Right cardiac atrium (tissue), 5 donors: ENCODE data around the gene IFNG. TPM values are rescaled to one million over a fixed set of nuclear protein-coding genes. Genes with fewer than 3 reads are reported as not detected.
"Not testable (repeated sequence)": the region's sequence is repeated elsewhere in the genome, so short reads cannot be mapped to it uniquely, and the experiment has no call there.

Experiments used
- ATAC-seq, 2 donors: fragments of 200-7000 bp; cut with Tn5 transposase; one replicate each; pipeline versions ENCODE4 v1.8.0 to v1.9.1; 2020; ENCODE audit warnings: moderate library complexity in 2 of 2, mild to moderate bottlenecking in 1 of 2
- DNase-seq, 3 donors: peaks; one replicate each; pipeline ENCODE4 v3.0.0-alpha.2; 2020
- H3K27ac ChIP-seq: one replicate; pipeline ENCODE4 v1.5.1; 2013; ENCODE audit warnings: mild to moderate bottlenecking, low read length, control low read depth, moderate library complexity
- H3K27me3 ChIP-seq: one replicate; pipeline ENCODE4 v1.6.1; 2013; ENCODE audit not compliant: control insufficient read depth, insufficient read depth
- H3K4me1 ChIP-seq: one replicate; pipeline ENCODE4 v1.6.1; 2013; ENCODE audit warnings: low read length; ENCODE audit not compliant: control insufficient read depth, insufficient read depth
- H3K4me3 ChIP-seq: one replicate; pipeline ENCODE4 v1.5.1; 2013; ENCODE audit warnings: low read length, control low read depth
- H3K9me3 ChIP-seq: one replicate; pipeline ENCODE4 v1.6.1; 2013; ENCODE audit warnings: low read length; ENCODE audit not compliant: control insufficient read depth
- WGBS: extraction: QIAGEN DNeasy Blood & Tissue Kit; methylation state at CpG from one replicate; pipeline ENCODE4 v1.1.7; 2013; 5-methylcytosine and 5-hydroxymethylcytosine counted together
- intact Hi-C, 4 donors: fragments of 100-400 bp; cut with DNase I; formaldehyde crosslinking; loops; one replicate each; pipeline versions ENCODE4 v1.11.0 to v1.14.0; 2022 to 2023
- long read RNA-seq, 4 donors: library from polyadenylated mRNA; unstranded; transcript quantifications; one replicate each; pipeline ENCODE4 v2.0.0, GENCODE V29; 2020 to 2021
- polyA plus RNA-seq: library from polyadenylated mRNA; stranded (reverse); fragments of 200-250 nt; gene quantifications from one replicate; pipeline ENCODE4 v1.2.3, GENCODE V29; 2013
- total RNA-seq, 4 donors: library from RNA; stranded (reverse); fragmentation: NEBNext Ultra II Directional; extraction: Animal tissue kit (Norgen Biotek cat#: 25700); gene quantifications; one replicate each; pipeline ENCODE4 v1.2.1, GENCODE V29; 2021
- donor health status: healthy with polysubstance abuse.
- donor health status: DM: no; HTN: yes; CAD: no.
- donor health status: DM: no; HTN: no; CAD: no.
- donor health status: DM: no; HTN: yes; CAD: no; lungs with severe emphysema.
- donor health status: DM: yes; HTN: yes; CAD: no.

IFNG gene
- total RNA-seq (not detected), polyA plus RNA-seq (not detected)
- long read RNA-seq, donor 1, result 0 reads
- long read RNA-seq, donor 2, result 0 reads
- long read RNA-seq, donor 3, result 0 reads
- long read RNA-seq, donor 4, result 0 reads

GRCh38 chr12:68159681-68160304, at the start of gene IFNG:
TSS of gene IFNG (minus strand) at chr12:68159740. CDS start at chr12:68159615, 125 bp downstream.
- 69% methylated on average over 5 of the region's 5 CpGs for WGBS
- Histone ChIP-seq H3K4me3 (no peak within 1 kb of the TSS), H3K4me1 (no peaks in the 10 kb centered on the region), H3K27me3 (no peaks in the 10 kb centered on the region), H3K9me3 (no peaks in the 10 kb centered on the region), H3K27ac (no peak within 1 kb of the TSS)
- intact Hi-C loops, result no loop called here
- DNase-seq, result no peak
- ATAC-seq, result no peak

DNA sequence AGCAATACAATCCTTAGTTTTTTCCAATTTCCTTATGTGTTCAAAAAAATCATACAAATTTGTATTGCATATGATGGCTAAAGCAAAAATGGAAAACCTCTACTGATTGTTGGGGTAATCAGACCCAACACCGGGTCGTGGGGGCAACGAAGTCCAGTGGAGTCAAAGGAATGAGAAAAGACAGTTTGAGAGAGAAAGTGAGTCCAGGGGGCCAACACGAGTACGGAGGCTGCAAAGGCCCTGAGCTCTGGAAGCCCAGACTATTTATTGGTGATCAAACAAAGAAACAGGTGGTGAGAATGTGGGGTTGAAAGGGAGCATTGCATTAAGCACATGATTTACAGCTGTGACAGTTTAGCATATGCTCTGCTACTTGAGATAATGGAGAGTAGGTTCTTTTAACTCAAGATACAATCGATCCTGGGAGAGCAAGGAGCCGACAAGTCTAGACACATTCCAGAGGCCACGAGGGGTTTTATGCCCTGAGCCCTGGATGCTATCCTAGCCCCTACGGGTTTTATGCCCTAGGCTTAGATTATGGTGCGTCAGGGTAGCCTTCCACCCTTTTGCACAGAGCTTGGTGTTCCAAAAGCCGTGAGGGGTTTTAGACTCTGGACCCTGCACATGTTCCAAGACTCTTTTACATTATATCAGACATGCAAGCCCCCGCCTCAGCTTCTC, 49.6 kb upstream of the IFNG start:
- H3K27ac ChIP-seq, H3K4me3 ChIP-seq, H3K9me3 ChIP-seq, intact Hi-C loops, H3K27me3 ChIP-seq, DNase-seq, ATAC-seq, H3K4me1 ChIP-seq: not testable (repeated sequence)
- 52% methylated on average over 12 of the region's 12 CpGs for WGBS

DNA sequence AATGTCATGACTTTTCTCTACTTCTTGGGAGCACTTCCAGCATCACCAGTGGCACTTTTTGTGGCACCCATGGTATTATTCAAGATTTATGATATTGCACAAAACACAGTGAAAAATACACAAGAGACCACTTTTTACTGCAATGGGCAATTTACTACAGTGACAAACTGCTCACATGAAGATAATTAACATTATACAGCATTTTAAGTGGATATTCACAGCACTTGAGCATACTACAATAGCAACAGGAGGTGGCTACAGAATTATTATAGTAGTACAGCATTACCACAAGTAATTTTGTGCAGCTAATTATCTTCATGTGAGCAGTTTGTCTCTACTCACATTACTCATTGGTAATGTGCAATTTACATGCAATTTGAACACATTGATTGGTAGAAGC, 47.7 kb upstream of the IFNG start:
- ATAC-seq (no peak), DNase-seq (no peak)
- peaks cover 4% of the 10 kb centered on the region for H3K27me3 ChIP-seq
- H3K4me3 ChIP-seq, result no peak overlapping the region
- no peaks in the 10 kb centered on the region for H3K9me3 ChIP-seq
- no peaks in the 10 kb centered on the region for H3K4me1 ChIP-seq
- intact Hi-C loops, result no loop called here
- no peak overlapping the region for H3K27ac ChIP-seq

GRCh38 chr12:68206446-68206845, 46.9 kb upstream of the IFNG start:
- Histone ChIP-seq H3K4me1 (no peaks in the 10 kb centered on the region), H3K27me3 (peaks cover 4% of the 10 kb centered on the region), H3K4me3 (no peak overlapping the region), H3K27ac (no peak overlapping the region), H3K9me3 (no peaks in the 10 kb centered on the region)
- intact Hi-C loops, result no loop called here
- 41% methylated on average over 1 of the region's 1 CpG for WGBS
- no peak for ATAC-seq
- no peak for DNase-seq

GRCh38 chr12:68203460-68203875, 43.9 kb upstream of the IFNG start:
- H3K4me3 ChIP-seq, result no peak overlapping the region
- no peaks in the 10 kb centered on the region for H3K9me3 ChIP-seq
- WGBS, result 21% methylated on average over 5 of the region's 5 CpGs
- DNase-seq (no peak), ATAC-seq (no peak)
- H3K4me1 ChIP-seq, result no peaks in the 10 kb centered on the region
- H3K27me3 ChIP-seq, result peaks cover 4% of the 10 kb centered on the region
- intact Hi-C loops, result no loop called here
- no peak overlapping the region for H3K27ac ChIP-seq

DNA sequence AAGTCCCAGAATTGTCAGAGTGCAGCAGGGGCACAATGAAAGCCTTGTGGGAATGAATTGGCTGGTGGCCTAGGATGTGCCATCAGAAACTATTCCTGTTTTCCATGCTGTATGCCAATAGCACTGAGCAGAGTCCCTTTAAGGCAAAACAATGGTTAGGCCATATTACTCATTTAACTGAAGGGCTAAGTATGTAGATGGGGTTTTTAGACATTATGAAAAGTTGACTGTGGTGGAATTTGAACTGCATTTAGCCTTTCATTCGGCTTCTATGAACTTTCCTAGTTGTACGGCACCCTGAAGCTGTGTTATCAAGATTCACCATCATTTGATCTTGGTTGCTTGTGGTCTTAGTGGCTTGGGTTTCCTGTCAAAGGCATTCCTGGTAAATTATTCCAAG, 41.3 kb upstream of the IFNG start:
- H3K27me3 ChIP-seq, result no peaks in the 10 kb centered on the region
- no peaks in the 10 kb centered on the region for H3K4me1 ChIP-seq
- no peak overlapping the region for H3K27ac ChIP-seq
- ATAC-seq (no peak), DNase-seq (no peak)
- H3K4me3 ChIP-seq, result no peak overlapping the region
- 72% methylated on average over 2 of the region's 2 CpGs for WGBS
- H3K9me3 ChIP-seq, result no peaks in the 10 kb centered on the region
- intact Hi-C loops, result no loop called here

DNA sequence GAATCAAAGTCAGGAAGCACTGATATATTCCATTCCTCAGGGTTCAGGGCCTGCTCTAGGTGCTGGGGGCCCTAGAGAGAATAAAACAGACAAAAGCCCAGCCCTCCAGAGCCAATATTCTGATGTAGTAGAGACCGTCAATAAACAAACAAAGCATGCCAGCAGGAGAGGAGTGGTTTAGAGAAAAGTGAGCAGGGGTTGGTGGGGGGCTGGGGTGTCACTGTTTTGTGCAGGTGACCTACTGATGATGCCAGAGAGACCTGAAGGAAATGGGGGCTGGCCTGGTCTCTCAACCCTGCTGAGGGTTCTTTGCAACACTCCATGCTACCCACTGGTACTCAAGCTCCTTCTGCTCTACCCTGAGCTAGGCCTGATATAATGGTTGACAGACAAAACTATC, 39.6 kb upstream of the IFNG start:
- no peak overlapping the region for H3K4me3 ChIP-seq
- 94% methylated on average over 1 of the region's 1 CpG for WGBS
- no peaks in the 10 kb centered on the region for H3K9me3 ChIP-seq
- no peaks in the 10 kb centered on the region for H3K4me1 ChIP-seq
- no peak for DNase-seq
- no peaks in the 10 kb centered on the region for H3K27me3 ChIP-seq
- H3K27ac ChIP-seq, result no peak overlapping the region
- ATAC-seq, result no peak
- intact Hi-C loops, result no loop called here

DNA sequence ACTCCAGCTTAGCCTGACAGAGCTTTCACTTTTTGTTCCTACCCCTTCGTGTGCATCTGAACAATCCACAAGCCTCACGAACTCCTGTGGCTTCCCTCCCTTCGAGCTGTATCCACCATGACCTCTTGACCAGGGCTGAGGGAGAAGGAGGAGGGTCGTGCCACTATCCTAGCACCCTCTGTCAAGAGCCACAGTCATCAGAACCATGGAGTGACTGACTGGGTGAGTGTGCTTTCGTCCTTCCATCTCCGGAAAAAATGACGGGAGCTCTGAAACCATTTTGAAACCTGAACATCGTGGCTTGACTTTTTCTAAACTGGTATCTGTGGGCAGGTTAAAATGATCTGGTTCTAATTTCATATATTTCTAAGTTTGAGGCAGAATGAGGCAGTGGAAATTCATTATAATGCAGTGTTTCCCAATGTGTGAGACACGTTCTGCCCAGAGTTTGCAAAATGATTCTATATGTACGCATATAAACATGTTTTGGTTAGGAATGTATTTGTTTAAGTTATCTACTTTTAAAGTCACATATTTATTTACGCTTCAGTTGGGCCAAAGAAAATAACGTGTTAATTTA, 39.1 kb upstream of the IFNG start:
- intact Hi-C loops, result no loop called here

GRCh38 chr12:68190301-68190700, 30.8 kb upstream of the IFNG start:
- H3K27me3 ChIP-seq, result no peaks in the 10 kb centered on the region
- no peaks in the 10 kb centered on the region for H3K9me3 ChIP-seq
- intact Hi-C loops, result no loop called here
- H3K27ac ChIP-seq, result no peak overlapping the region
- no peak for ATAC-seq
- H3K4me3 ChIP-seq, result no peak overlapping the region
- H3K4me1 ChIP-seq, result no peaks in the 10 kb centered on the region
- DNase-seq, result no peak

More for the DNA sequence above, 39.1 kb upstream of the IFNG start:
- no peak overlapping the region for H3K27ac ChIP-seq
- H3K4me3 ChIP-seq, result no peak overlapping the region
- H3K27me3 ChIP-seq, result no peaks in the 10 kb centered on the region
- WGBS, result 72% methylated on average over 12 of the region's 12 CpGs
- ATAC-seq (no peak), DNase-seq (no peak)
- H3K9me3 ChIP-seq, result no peaks in the 10 kb centered on the region
- no peaks in the 10 kb centered on the region for H3K4me1 ChIP-seq

- ATAC-seq (no peak), DNase-seq (no peak)
- Histone ChIP-seq H3K9me3 (no peaks in the 10 kb centered on the region), H3K27me3 (no peaks in the 10 kb centered on the region), H3K4me1 (no peaks in the 10 kb centered on the region), H3K4me3 (no peak overlapping the region), H3K27ac (no peak overlapping the region)
- 79% methylated on average over 4 of the region's 4 CpGs for WGBS
- intact Hi-C loops, result no loop called here
Observed at GRCh38 chr12:68189821-68190242, 30.3 kb upstream of the IFNG start.

DNA sequence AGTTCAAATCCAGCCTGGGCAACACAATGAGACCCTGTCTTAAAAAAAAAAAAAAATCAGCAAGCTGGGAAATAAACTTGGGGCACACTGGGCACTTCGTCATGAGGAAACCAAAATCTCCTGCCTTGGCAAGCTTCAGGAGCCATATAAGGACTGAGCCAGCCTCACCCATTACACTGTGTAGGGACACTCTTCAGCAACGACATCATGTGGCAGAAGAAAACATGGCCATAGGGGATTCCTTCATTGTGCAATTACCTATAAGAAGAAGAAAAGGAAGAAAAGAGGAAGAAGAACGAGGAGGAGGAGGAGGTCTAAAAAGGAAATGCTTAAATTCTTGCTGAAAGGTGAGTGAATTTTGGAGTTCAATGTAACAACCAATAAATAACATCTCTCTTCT, 26.1 kb upstream of the IFNG start:
- Histone ChIP-seq H3K9me3 (no peaks in the 10 kb centered on the region), H3K4me3 (no peak overlapping the region), H3K27ac (no peak overlapping the region), H3K27me3 (no peaks in the 10 kb centered on the region), H3K4me1 (no peaks in the 10 kb centered on the region)
- intact Hi-C loops, result no loop called here
- ATAC-seq, result no peak
- DNase-seq, result no peak
- 69% methylated on average over 3 of the region's 3 CpGs for WGBS
